ENCODE data around the gene ACSBG1. TPM values are rescaled to one million over a fixed set of nuclear protein-coding genes. Genes with fewer than 3 reads are reported as not detected.

ACSBG1 gene
- total and polyA plus RNA-seq, 2 of the 8 experiments (the other 6 are each of a cell fraction or from before 2014, with no cell fraction given) = 5.4 to 7.1 TPM

DNA sequence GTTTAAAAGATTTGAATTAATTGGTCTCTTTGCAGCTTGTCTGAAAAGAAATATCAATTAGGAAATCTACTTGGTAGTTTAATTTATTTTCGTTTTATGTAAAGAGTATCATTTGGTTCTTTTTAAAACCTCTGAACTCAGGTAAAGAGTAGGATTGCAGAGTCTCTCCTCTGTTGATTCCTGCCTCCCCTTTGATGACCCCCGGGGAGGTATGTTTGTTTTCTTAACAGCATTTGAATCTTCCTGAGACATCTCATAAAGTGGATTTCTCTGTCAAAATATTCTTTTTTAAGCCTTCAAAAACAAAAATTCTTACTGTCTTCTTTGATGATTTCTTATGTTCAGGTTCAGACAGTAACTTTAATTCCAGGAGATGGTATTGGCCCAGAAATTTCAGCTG is 77.2 kb downstream of the ACSBG1 start (continued):
- TF ChIP-seq BACH1 (IDR thresholded peaks at IDR 0.05; ENCODE audit: low read length) (no peak), EP300 (IDR thresholded peaks at IDR 0.05; ENCODE audit: borderline replicate concordance in 1 of 2, low read depth in 2 of 2, low read length in 2 of 2) (no peak), RXRA (IDR thresholded peaks at IDR 0.05; ENCODE audit: insufficient read depth, low read depth, low read length) (no peak), SP4 (IDR thresholded peaks at IDR 0.05; ENCODE audit: low read length) (no peak)

All from H1 (cell line).